Lower lobe of right lung (tissue), 2 donors: Measurements from ENCODE around the gene AHCY. TPM values are rescaled to one million over a fixed set of nuclear protein-coding genes. Genes with fewer than 3 reads are reported as not detected.
"Not testable (repeated sequence)": the region's sequence is repeated elsewhere in the genome, so short reads cannot be mapped to it uniquely, and the experiment has no call there.

Experiments used
- ATAC-seq, 2 donors: fragments of 200-7000 bp; cut with Tn5 transposase; one replicate each; pipeline ENCODE4 v1.9.1; 2020 to 2022; ENCODE audit warnings: mild to moderate bottlenecking in 2 of 2, moderate library complexity in 2 of 2
- DNase-seq: peaks from one replicate; pipeline ENCODE4 v3.0.0-alpha.2; 2020
- H3K27ac ChIP-seq: fragments of 200-600 bp; one replicate; pipeline ENCODE4 v1.8.0; 2022
- H3K27me3 ChIP-seq: fragments of 200-600 bp; one replicate; pipeline ENCODE4 v1.8.0; 2022; ENCODE audit warnings: low read depth
- H3K36me3 ChIP-seq: fragments of 200-600 bp; one replicate; pipeline ENCODE4 v1.8.0; 2022; ENCODE audit warnings: mild to moderate bottlenecking
- H3K4me1 ChIP-seq: fragments of 200-600 bp; one replicate; pipeline ENCODE4 v1.8.0; 2022
- H3K4me3 ChIP-seq: fragments of 200-600 bp; one replicate; pipeline ENCODE4 v1.8.0; 2022; ENCODE audit warnings: mild to moderate bottlenecking
- H3K9me3 ChIP-seq: fragments of 200-600 bp; one replicate; pipeline ENCODE4 v1.8.0; 2022
- CTCF ChIP-seq: fragments of 200-600 bp; IDR thresholded peaks from one replicate; pipeline ENCODE4 v1.8.0; 2022; ENCODE audit warnings: antibody characterized with exemption, mild to moderate bottlenecking
- intact Hi-C: fragments of 100-400 bp; cut with DNase I; formaldehyde crosslinking; loops from one replicate; pipeline ENCODE4 v1.11.0; 2022
- total RNA-seq: library from RNA; stranded (reverse); fragmentation: NEBNext Ultra II Directional; extraction: Animal tissue kit (Norgen Biotek cat#: 25700); gene quantifications from one replicate; pipeline ENCODE4 v1.2.1, GENCODE V29; 2021
- donor health status: DM: no; HTN: yes; CAD: no; lungs with severe emphysema.

Gene AHCY
- total RNA-seq, 1 donor from 2014 or later = 63.8 TPM

DNA sequence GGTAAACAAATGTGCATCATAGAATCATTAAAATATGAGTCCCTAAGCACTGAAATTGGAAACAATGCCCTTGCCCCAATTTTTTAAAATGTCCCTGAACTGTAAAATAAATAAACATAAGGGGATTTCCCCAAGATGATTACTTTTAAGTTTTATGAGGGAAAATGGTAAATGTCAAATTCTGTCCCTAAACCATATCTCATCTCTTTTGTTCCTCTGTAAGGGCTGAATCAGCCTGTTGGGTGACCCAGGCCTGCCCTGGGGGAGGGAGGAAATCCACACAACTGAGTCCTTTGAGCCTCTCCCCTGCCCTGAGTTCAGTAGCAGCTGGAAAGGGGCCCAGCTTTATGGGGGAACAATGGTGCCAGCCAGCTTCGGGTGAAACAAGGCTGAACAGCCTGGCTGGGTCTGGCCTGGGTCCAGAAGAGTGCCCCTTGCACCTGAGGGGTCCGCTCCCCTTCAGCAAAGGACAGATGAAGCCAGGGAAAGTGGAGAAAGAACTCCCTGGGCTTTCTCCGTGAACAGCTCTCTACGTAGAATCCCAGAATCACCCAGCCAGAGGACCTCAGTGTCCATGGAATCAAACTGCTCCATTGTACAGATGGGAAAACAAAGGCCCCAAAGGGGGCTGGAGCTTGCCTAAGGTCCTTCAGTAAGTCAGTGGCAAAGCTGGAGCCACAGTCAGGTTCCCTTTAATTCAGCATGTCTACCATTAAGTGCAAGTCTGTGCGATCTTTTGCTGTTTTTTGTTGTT, 31.7 kb upstream of the AHCY start:
- ATAC-seq = peak in 1 of 2 donors; percentile 9
- H3K27ac ChIP-seq = no peak overlapping the region
- DNase-seq = no peak
- TF ChIP-seq CTCF = no peak
- no peaks in the 10 kb centered on the region for H3K9me3 ChIP-seq
- no peaks in the 10 kb centered on the region for H3K4me1 ChIP-seq
- H3K4me3 ChIP-seq = no peak overlapping the region
- intact Hi-C loops = no loop called here
- H3K36me3 ChIP-seq = no peaks in the 10 kb centered on the region
- no peaks in the 10 kb centered on the region for H3K27me3 ChIP-seq

- Histone ChIP-seq H3K36me3 (no peaks in the 10 kb centered on the region), H3K27me3 (no peaks in the 10 kb centered on the region), H3K9me3 (no peaks in the 10 kb centered on the region), H3K27ac (no peak overlapping the region), H3K4me1 (no peaks in the 10 kb centered on the region), H3K4me3 (no peak overlapping the region)
- intact Hi-C loops = no loop called here
- TF ChIP-seq CTCF = no peak
- no peak for ATAC-seq
- DNase-seq = no peak
Measured at GRCh38 chr20:34333786-34334185, 30.6 kb upstream of the AHCY start.

DNA sequence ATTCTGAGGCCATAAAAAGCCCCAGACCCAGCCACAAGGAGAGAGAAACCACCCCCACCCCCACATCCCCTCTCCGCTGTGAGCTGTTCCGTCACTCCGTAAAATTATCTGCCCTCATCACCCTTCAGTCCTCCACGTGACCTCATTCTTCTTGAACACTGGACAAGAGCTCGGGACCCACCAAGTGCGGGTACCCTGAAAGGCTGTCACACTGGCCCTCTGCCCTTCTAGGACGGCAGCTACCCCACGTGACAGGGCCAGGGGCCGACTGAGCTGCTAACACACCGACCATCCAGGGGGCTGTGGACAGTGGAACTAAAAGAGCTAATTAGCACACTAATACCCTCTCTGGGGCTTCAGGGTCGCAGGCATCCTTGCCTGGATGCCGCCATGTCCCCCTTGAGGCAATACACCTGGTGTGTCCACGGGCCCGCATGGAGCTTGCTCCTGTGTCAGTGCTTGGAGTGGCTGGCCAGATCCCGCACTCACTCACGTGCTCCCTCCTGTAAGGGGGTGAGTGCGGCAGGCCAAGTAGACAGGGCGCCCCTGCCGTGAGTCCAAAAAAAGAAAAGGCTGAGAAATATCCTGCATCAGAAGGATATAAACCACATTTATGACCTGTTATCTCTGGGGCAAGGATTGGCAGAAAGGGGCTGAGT, 29.2 kb upstream of the AHCY start:
- Histone ChIP-seq H3K4me3 (no peak overlapping the region), H3K4me1 (no peaks in the 10 kb centered on the region), H3K27ac (no peak overlapping the region), H3K27me3 (no peaks in the 10 kb centered on the region), H3K36me3 (no peaks in the 10 kb centered on the region), H3K9me3 (no peaks in the 10 kb centered on the region)
- no peak for ATAC-seq
- intact Hi-C loops = no loop called here
- no peak for TF ChIP-seq CTCF
- no peak for DNase-seq

DNA sequence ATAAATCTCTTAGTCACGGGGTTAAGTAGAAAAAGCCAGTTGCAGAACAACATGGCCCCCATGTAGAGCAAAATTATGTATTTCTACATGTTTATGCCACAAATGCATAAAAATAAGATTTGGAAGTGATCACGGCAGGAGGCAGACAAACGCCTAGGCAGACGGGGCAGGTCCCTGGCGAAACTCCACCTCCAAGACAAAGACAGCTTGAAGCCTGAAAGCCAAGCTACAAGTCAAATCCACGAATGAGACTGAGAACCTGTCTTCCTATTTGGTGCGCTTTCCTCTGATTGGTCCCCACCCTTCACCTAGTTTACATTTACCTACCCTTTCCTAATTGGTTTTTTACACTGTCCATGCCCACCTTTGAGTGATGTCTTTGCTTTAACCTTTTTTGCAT, 28.7 kb upstream of the AHCY start:
- no peak for ATAC-seq

DNA sequence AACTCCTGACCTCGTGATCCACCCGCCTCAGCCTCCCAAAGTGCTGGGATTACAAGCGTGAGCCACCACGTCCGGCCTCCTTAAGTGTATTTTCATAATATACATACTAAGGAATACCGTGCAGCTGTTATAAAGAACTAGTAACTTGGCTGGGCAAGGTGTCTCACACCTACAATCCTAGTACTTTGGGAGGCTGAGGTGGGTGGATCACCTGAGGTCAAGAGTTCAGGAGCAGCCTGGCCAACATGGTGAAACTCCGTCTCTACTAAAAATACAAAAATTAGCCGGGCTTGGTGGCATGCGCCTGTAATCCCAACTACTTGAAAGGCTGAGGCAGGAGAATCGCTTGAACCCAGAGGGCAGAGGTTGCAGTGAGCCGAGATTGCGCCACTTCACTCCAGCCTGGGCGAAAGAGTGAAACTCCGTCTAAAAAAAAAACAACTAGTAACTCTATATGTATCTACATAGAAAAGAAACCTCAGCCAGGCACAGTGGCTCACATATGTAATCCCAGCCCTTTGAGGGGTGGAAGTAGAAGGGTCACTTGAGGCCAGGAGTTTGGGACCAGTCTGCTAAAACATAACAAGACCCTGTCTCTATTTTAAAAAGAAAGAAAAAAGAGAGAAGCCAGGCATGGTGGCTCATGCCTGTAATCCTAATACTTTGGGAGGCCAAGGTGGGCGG, 27.8 kb upstream of the AHCY start:
- DNase-seq, intact Hi-C loops, H3K36me3 ChIP-seq, H3K27me3 ChIP-seq, H3K9me3 ChIP-seq, H3K27ac ChIP-seq, H3K4me1 ChIP-seq, ATAC-seq, H3K4me3 ChIP-seq: not testable (repeated sequence)

More for the DNA sequence above, 28.7 kb upstream of the AHCY start:
- no peak for TF ChIP-seq CTCF
- H3K27me3 ChIP-seq = no peaks in the 10 kb centered on the region
- intact Hi-C loops = no loop called here
- H3K4me3 ChIP-seq = no peak overlapping the region
- H3K27ac ChIP-seq = no peak overlapping the region
- no peak for DNase-seq
- no peaks in the 10 kb centered on the region for H3K4me1 ChIP-seq
- H3K36me3 ChIP-seq = no peaks in the 10 kb centered on the region
- no peaks in the 10 kb centered on the region for H3K9me3 ChIP-seq
